ENCODE results near the gene ABHD17A.

Gene ABHD17A

DNA sequence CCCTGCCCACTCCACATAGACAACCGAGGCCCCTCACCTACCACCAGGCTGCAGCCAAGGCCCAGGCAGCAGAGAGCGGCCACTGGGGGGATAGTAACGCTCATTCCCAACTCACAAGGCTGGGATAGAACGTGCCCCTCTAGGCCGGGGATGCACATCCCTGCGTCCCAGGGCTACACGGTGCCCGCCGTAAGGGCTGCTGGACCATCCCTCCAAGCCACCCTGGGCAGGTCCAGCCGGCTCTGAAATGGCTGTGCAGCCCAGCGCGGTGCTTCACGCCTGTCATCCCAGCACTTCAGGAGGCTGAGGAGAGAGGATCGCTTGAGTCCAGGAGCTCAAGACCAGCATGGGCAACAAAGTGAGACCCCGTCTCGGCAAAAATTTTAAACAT lies 40.2 kb downstream of the ABHD17A start:
- no peak for DNase-seq
- Histone ChIP-seq H3K4me1 (ENCODE audit: low read length) (peaks cover 18% of the 10 kb centered on the region), H3K9me2 (replicated peaks; ENCODE audit: insufficient read depth, low read length) (no peaks in the 10 kb centered on the region), H3K9ac (ENCODE audit: low read length) (no peak overlapping the region), H3K79me2 (ENCODE audit: low read length) (peaks cover 83% of the 10 kb centered on the region), H3K9me3 (replicated peaks; ENCODE audit: insufficient read depth, low read length) (no peaks in the 10 kb centered on the region), H3K4me2 (ENCODE audit: low read depth, low read length) (no peak overlapping the region), H2AFZ (ENCODE audit: low read length) (no peak overlapping the region), H3K27ac (ENCODE audit: low read length) (no peak overlapping the region), H3K4me3 (ENCODE audit: low read length) (no peak overlapping the region), H3K36me3 (replicated peaks; ENCODE audit: insufficient read depth, low read length) (no peaks in the 10 kb centered on the region), H4K20me1 (ENCODE audit: insufficient read depth, low read length) (peaks cover 47% of the 10 kb centered on the region), H3F3A (ENCODE audit: insufficient read depth, low read length) (peaks cover 10% of the 10 kb centered on the region), H3K27me3 (replicated peaks; ENCODE audit: insufficient read depth, low read length) (no peaks in the 10 kb centered on the region)
- TF ChIP-seq, protein P1, sequence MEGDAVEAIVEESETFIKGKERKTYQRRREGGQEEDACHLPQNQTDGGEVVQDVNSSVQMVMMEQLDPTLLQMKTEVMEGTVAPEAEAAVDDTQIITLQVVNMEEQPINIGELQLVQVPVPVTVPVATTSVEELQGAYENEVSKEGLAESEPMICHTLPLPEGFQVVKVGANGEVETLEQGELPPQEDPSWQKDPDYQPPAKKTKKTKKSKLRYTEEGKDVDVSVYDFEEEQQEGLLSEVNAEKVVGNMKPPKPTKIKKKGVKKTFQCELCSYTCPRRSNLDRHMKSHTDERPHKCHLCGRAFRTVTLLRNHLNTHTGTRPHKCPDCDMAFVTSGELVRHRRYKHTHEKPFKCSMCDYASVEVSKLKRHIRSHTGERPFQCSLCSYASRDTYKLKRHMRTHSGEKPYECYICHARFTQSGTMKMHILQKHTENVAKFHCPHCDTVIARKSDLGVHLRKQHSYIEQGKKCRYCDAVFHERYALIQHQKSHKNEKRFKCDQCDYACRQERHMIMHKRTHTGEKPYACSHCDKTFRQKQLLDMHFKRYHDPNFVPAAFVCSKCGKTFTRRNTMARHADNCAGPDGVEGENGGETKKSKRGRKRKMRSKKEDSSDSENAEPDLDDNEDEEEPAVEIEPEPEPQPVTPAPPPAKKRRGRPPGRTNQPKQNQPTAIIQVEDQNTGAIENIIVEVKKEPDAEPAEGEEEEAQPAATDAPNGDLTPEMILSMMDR (IDR thresholded peaks at IDR 0.05; ENCODE audit: low read length): no peak
- TF ChIP-seq EZH2phosphoT487 (IDR thresholded peaks at IDR 0.05; ENCODE audit: low read length) (no peak), EZH2 (optimal IDR thresholded peaks at IDR 0.05; ENCODE audit: low read depth, low read length) (no peak)

DNA sequence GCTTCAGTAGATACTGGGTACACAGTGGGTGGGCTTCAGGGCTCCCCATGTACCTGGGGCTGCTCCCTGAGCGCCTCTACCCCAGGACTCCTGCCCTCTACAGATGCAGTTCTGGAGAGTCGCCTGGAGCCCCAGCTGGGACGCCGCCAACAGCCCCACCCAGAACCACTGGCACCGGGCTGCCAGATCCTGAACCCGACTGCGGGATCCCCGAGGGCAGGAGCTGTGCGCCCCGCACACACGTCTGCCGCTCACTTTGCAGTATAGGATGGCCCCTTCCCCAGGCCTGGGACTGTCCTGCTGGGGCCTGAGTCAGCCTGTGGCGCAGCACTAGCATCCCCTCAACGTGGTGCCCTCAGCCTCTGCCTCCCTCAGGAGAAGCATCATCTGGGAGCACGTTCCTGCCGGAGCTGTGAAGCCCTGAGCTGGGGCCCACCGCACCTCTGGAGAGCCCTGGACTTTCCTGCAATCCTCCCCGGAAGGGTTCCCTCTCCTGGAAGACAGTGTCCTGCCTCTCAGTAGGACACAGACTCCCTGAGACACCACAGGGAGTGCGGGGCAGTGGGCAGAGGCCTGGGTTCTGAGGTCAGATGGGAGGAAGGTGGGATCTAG lies 40.7 kb downstream of the ABHD17A start:
- peaks cover 18% of the 10 kb centered on the region for H3K4me1 ChIP-seq (ENCODE audit: low read length)
- peaks cover 51% of the 10 kb centered on the region for H4K20me1 ChIP-seq (ENCODE audit: insufficient read depth, low read length)
- H3K27me3 ChIP-seq (replicated peaks; ENCODE audit: insufficient read depth, low read length): no peaks in the 10 kb centered on the region
- H3F3A ChIP-seq (ENCODE audit: insufficient read depth, low read length): peaks cover 7% of the 10 kb centered on the region
- H3K27ac ChIP-seq (ENCODE audit: low read length): no peak overlapping the region
- no peaks in the 10 kb centered on the region for H3K9me3 ChIP-seq (replicated peaks; ENCODE audit: insufficient read depth, low read length)
- H3K4me2 ChIP-seq (ENCODE audit: low read depth, low read length): no peak overlapping the region
- H2AFZ ChIP-seq (ENCODE audit: low read length): no peak overlapping the region
- H3K4me3 ChIP-seq (ENCODE audit: low read length): no peak overlapping the region
- no peak for DNase-seq
- no peaks in the 10 kb centered on the region for H3K36me3 ChIP-seq (replicated peaks; ENCODE audit: insufficient read depth, low read length)
- H3K9ac ChIP-seq (ENCODE audit: low read length): no peak overlapping the region
- H3K79me2 ChIP-seq (ENCODE audit: low read length): peaks cover 85% of the 10 kb centered on the region
- H3K9me2 ChIP-seq (replicated peaks; ENCODE audit: insufficient read depth, low read length): no peaks in the 10 kb centered on the region
- TF ChIP-seq EZH2 (optimal IDR thresholded peaks at IDR 0.05; ENCODE audit: low read depth, low read length): no peak
- TF ChIP-seq EZH2phosphoT487 (IDR thresholded peaks at IDR 0.05; ENCODE audit: low read length): no peak
- TF ChIP-seq, protein P1 (IDR thresholded peaks at IDR 0.05; ENCODE audit: low read length): no peak

DNA sequence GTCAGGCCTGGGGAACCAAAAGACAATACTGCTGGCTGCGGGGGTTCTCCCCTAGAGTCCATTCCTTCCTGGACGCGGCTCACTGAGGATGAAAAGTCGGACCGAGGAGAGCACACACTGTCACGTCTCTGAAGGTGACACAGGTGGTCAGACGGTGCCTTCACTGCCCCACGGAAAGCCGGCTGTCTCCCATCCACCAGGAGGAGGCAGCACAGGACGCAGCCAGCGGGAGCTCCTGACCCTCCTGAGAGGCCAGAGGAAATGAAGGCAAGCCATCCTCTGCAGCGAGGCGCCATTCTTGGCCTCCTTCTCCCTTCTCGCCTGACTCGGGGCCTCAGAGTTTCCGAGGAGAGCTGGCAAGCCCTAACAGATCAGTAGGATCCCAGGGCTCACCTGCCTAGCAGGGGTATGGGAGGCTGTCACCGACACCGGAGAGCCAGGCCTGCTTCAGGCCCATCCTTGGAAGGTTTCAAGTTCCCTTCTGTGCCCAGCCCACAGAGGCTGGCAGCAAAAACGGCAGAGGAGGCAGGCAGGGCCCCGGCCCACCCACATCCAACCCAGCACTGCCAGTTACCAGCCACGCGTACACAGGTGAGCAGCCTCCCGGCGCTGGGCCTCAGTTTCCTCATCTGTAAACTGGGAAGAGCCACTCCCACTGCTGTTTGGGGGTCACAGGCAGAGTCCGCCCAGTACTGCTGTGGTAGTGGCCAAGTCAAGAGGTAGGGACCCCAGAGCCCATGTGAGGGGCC lies 41.5 kb downstream of the ABHD17A start:
- no peak overlapping the region for H3K4me2 ChIP-seq (ENCODE audit: low read depth, low read length)
- DNase-seq: no peak
- no peak for TF ChIP-seq EZH2phosphoT487 (IDR thresholded peaks at IDR 0.05; ENCODE audit: low read length)
- no peak for TF ChIP-seq EZH2 (optimal IDR thresholded peaks at IDR 0.05; ENCODE audit: low read depth, low read length)
- TF ChIP-seq, protein P1 (IDR thresholded peaks at IDR 0.05; ENCODE audit: low read length): no peak
- H3K27ac ChIP-seq (ENCODE audit: low read length): no peak overlapping the region
- H3K79me2 ChIP-seq (ENCODE audit: low read length): peaks cover 92% of the 10 kb centered on the region
- H3K9ac ChIP-seq (ENCODE audit: low read length): no peak overlapping the region
- H3K9me3 ChIP-seq (replicated peaks; ENCODE audit: insufficient read depth, low read length): no peaks in the 10 kb centered on the region
- no peaks in the 10 kb centered on the region for H3K36me3 ChIP-seq (replicated peaks; ENCODE audit: insufficient read depth, low read length)
- no peaks in the 10 kb centered on the region for H3K27me3 ChIP-seq (replicated peaks; ENCODE audit: insufficient read depth, low read length)
- no peak overlapping the region for H2AFZ ChIP-seq (ENCODE audit: low read length)
- peaks cover 12% of the 10 kb centered on the region for H3K4me1 ChIP-seq (ENCODE audit: low read length)
- H3F3A ChIP-seq (ENCODE audit: insufficient read depth, low read length): peaks cover 1% of the 10 kb centered on the region
- H4K20me1 ChIP-seq (ENCODE audit: insufficient read depth, low read length): peaks cover 55% of the 10 kb centered on the region
- no peaks in the 10 kb centered on the region for H3K9me2 ChIP-seq (replicated peaks; ENCODE audit: insufficient read depth, low read length)
- H3K4me3 ChIP-seq (ENCODE audit: low read length): no peak overlapping the region
